ENCODE measurements around the gene DNAJC30. TPM values are rescaled to one million over a fixed set of nuclear protein-coding genes. Genes with fewer than 3 reads are reported as not detected.

DNAJC30 gene
- total RNA-seq, 2 experiments from 2014 or later, result 6.7 to 7.0 TPM

GRCh38 chr7:73708961-73709549 lies 25.8 kb upstream of the DNAJC30 start:
- Mint-ChIP-seq H3K27ac (no peak overlapping the region), H3K9me3 (no peaks in the 10 kb centered on the region), H3K36me3 (ENCODE audit: low read depth) (no peaks in the 10 kb centered on the region), H3K27me3 (no peaks in the 10 kb centered on the region), H3K4me1 (ENCODE audit: low read depth) (peaks cover 18% of the 10 kb centered on the region), H3K4me3 (no peak overlapping the region)
- intact Hi-C loops (cut with micrococcal nuclease), result no loop called here
- DNase-seq (no peak), ATAC-seq (no peak)
- CTCF ChIA-PET, result interaction anchor here (0.6 kb wide), 1 partner anchor 29 kb away, joined by 3 read pairs; no protein-coding TSS in a partner anchor
- TF ChIP-seq CTCF (IDR thresholded peaks at IDR 0.05), result no peak
- POLR2A ChIA-PET, result interaction anchor here (1.3 kb wide), 1 partner anchor 11 kb away, joined by 3 read pairs; no protein-coding TSS in a partner anchor

DNA sequence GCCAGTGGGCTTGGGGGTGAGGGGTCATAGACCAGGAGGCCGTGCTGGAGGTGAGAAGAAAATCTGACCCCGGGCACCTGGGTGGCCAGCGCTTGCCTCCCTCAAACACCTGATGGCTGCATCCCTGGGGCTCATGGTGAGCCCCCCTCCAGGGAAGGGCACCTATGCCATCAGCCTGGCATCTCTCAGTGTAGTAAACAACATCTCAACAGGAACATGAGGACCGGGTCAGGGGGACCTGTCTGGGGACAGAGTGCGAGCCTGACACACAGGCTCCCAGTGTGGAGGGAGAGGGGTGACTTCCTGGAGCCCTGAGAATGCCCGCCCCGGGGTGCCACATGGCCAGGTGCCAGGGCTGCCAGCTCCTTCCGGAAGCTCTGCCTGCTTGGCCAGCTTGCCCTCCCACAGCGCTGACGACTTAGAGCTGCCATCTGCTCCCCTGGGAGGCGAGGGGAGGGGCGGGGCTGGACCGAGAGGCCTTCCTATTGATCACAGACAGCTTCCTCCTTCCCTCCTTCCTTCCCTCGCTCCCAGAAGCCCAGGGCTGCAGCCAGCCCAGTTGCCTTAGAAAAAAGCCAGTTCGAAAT lies 23.9 kb upstream of the DNAJC30 start:
- H3K27ac Mint-ChIP-seq, result no peak overlapping the region

GRCh38 chr7:73706126-73707044 lies 23.1 kb upstream of the DNAJC30 start:
- H3K36me3 Mint-ChIP-seq (ENCODE audit: low read depth), result peaks cover 6% of the 10 kb centered on the region
- ATAC-seq (peak; percentile 76), DNase-seq (peak; percentile 55)
- no peaks in the 10 kb centered on the region for H3K27me3 Mint-ChIP-seq
- TF ChIP-seq CTCF (IDR thresholded peaks at IDR 0.05), result no peak
- H3K27ac Mint-ChIP-seq, result no peak overlapping the region
- H3K4me3 Mint-ChIP-seq, result no peak overlapping the region
- POLR2A ChIA-PET, result interaction anchor here (1.0 to 1.2 kb wide), 2 partner anchors 9 to 29 kb away, joined by 5 read pairs; no protein-coding TSS in a partner anchor
- intact Hi-C loops (cut with micrococcal nuclease), result no loop called here
- CTCF ChIA-PET, result interaction anchor here (1.1 to 1.9 kb wide), 7 partner anchors 10 to 100 kb away, joined by 3 to 5 read pairs (median 4); no protein-coding TSS in a partner anchor
- H3K4me1 Mint-ChIP-seq (ENCODE audit: low read depth), result peaks cover 16% of the 10 kb centered on the region
- H3K9me3 Mint-ChIP-seq, result no peaks in the 10 kb centered on the region

More for the DNA sequence above, 23.9 kb upstream of the DNAJC30 start:
- intact Hi-C loops (cut with micrococcal nuclease), result no loop called here
- ChIA-PET POLR2A (no interaction called here), CTCF (interaction anchor here (1.0 to 1.5 kb wide), 4 partner anchors 11 to 100 kb away, joined by 3 to 5 read pairs (median 4); no protein-coding TSS in a partner anchor)
- Mint-ChIP-seq H3K9me3 (no peaks in the 10 kb centered on the region), H3K4me1 (ENCODE audit: low read depth) (peaks cover 16% of the 10 kb centered on the region), H3K36me3 (ENCODE audit: low read depth) (peaks cover 4% of the 10 kb centered on the region), H3K4me3 (no peak overlapping the region), H3K27me3 (no peaks in the 10 kb centered on the region)
- peak; percentile 29 for DNase-seq
- no peak for ATAC-seq
- TF ChIP-seq CTCF (IDR thresholded peaks at IDR 0.05), result no peak

GRCh38 chr7:73705551-73705920 lies 22.3 kb upstream of the DNAJC30 start:
- TF ChIP-seq CTCF (IDR thresholded peaks at IDR 0.05), result no peak
- intact Hi-C loops (cut with micrococcal nuclease), result no loop called here
- no peak overlapping the region for H3K4me3 Mint-ChIP-seq
- DNase-seq (no peak), ATAC-seq (no peak)
- no peak overlapping the region for H3K27ac Mint-ChIP-seq
- ChIA-PET POLR2A (interaction anchor here (1.0 to 1.2 kb wide), 2 partner anchors 10 to 30 kb away, joined by 5 read pairs; no protein-coding TSS in a partner anchor), CTCF (interaction anchor here (1.1 to 1.9 kb wide), 4 partner anchors 20 to 99 kb away, joined by 3 to 5 read pairs (median 3); no protein-coding TSS in a partner anchor)
- H3K4me1 Mint-ChIP-seq (ENCODE audit: low read depth), result peaks cover 16% of the 10 kb centered on the region
- H3K9me3 Mint-ChIP-seq, result no peaks in the 10 kb centered on the region
- no peaks in the 10 kb centered on the region for H3K27me3 Mint-ChIP-seq
- H3K36me3 Mint-ChIP-seq (ENCODE audit: low read depth), result peaks cover 6% of the 10 kb centered on the region

All from activated CD8-positive, alpha-beta T cell treated with anti-CD3 and anti-CD28 coated beads for 36 hours (primary cell).